ENCODE results near the gene NIT2. TPM values are rescaled to one million over a fixed set of nuclear protein-coding genes. Genes with fewer than 3 reads are reported as not detected.
A peak's percentile ranks its signal among the peaks of the same experiment; 100 is the strongest.

The NIT2 gene
- polyA plus RNA-seq, 4 donors, result 105 to 129 (median 123) TPM

DNA sequence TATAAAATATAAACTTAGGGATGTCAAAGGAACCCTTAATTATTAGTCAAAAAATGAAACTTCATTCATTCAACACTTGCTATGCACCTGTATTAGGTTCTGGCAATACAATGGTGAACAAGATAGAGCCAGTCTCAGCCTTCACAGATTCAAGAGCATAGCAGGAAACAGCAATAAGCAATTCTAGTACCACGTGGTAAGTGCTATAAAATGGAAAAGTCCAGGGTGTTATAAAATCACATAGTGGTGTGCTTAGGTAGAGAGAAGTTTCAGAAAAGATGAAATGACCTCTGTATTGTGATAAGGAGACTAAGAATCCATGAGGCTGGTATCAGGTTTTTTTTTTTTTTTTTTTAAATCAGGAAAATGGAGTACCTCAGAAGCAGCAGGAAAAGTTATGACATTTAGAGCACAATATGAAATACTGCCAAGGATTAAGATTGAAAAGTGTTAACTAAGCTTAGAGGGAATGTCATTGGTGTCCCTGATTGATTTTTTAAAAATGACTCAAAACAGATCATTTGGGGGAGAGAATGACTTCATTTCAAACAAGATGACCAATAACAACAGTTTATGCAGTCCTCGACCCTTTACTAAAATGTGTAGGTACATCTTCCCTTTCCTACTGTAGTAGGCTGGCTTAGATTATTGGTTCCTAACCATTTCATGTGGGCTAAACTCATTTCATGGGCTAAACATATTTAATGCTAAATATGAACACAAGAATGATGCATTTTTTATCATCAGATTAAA, 61.3 kb downstream of the NIT2 start:
- no peak for DNase-seq (ENCODE audit: low read depth in 4 of 4, low spot score in 3 of 4)

DNA sequence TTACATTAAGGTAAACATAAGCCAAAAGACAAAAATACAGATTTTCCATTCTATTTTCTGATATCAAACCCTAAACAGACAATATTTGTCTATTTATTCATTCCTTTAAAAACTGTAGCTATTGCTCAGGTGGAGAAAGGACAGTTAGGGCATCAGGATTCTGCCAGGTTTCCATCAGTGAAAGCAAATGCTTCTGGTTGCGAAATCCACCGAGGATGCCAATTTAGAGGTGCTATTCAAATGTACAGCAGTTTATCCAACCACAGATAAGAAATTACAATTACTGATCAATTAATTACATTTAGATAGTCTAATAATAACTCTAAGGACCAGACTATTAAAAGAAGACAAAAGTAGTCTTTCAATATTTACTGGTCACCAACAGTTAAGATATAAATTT, 62.4 kb downstream of the NIT2 start:
- DNase-seq (ENCODE audit: low read depth in 4 of 4, low spot score in 3 of 4), result no peak

DNA sequence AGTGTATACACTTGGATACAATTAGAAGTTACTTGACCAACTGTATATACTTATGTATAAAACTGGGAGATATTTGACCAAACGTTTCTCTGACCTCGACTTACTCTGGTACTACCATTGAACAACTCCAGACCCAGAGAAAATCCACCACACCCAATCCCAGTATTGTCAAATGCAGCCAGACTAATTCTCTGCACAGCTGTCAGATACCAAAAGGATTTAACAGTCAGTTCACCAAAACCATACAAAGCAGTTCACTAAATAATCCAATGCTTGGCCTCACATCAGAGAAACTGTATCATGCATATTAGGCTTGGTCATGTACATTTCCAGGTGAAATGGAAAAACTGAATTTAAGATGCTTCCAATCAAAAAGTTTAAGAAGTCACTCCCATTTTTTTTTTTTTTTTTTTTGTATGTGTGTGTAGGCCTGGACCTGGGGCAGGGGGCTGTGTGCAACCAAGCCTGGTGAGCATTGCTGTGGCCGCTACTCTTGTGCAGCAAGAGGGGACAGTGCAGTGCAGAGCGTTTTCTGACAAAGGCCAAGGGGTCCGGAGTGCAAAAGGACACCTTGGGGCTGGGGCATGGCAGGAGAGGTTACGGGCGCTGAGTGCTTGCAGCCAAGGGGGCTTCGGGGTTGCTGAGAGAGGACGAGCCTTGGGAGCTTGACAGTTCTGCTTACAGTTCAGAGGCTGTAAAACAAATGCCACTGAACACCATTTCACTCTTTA, 64.9 kb downstream of the NIT2 start:
- no peak for DNase-seq (ENCODE audit: low read depth in 4 of 4, low spot score in 3 of 4)

DNA sequence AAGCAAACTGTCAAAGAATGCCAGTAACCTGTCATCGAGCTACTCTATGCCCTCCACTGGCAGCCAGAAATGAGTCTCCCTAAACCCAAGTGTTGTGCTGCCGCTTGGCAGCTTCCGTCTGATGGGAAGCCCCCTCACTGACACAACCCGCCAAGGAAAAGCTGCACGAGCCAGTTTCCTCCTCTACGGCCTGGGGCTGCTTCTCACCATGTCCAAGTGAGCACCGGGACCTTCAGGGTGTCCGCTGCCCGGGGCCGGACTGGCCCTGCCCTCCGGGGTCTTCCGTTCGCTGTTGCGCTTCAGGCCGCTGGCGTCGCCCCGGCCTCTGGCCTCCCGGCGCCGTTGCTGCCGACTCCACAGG, 65.8 kb downstream of the NIT2 start:
- DNase-seq (ENCODE audit: low read depth in 4 of 4, low spot score in 3 of 4), result no peak

GRCh38 chr3:100400780-100401673, 66.5 kb downstream of the NIT2 start, which contains the start of the genes LNP1 and TOMM70:
LNP1 (plus strand) TSS chr3:100401539; CDS start chr3:100429730, 28,191 bp downstream.
TOMM70 (minus strand) TSS chr3:100401089; CDS start chr3:100400949, 140 bp downstream.
- DNase-seq (ENCODE audit: low read depth in 4 of 4, low spot score in 3 of 4), result peak; percentile 93 to 96 (median 95)

- peak in 1 of 4 donors; percentile 24 for DNase-seq (ENCODE audit: low read depth in 4 of 4, low spot score in 3 of 4)
Measured at GRCh38 chr3:100401674-100402041, 67.1 kb downstream of the NIT2 start.

- DNase-seq (ENCODE audit: low read depth in 4 of 4, low spot score in 3 of 4), result peak in 2 of 4 donors; percentile 26 to 31
Measured at GRCh38 chr3:100402256-100402655, 67.7 kb downstream of the NIT2 start.

- DNase-seq (ENCODE audit: low read depth in 4 of 4, low spot score in 3 of 4), result no peak
Measured at GRCh38 chr3:100402891-100403290, 68.3 kb downstream of the NIT2 start.

GRCh38 chr3:100403362-100404249, 69.0 kb downstream of the NIT2 start:
- DNase-seq (ENCODE audit: low read depth in 4 of 4, low spot score in 3 of 4), result no peak

DNA sequence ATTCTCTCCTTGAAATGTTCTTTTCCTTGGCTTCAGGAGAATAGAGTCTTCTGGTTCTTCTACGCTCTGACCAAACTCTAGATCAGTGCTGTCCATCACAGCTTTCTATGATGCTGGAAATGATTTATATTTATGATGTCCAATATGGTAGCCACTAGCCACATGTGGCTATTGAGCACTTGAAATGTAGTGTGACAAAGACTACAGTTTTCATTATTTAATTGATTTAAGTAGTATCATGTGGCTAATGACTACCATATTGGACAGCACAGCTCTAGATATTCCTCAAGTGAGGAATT, 69.6 kb downstream of the NIT2 start:
- no peak for DNase-seq (ENCODE audit: low read depth in 4 of 4, low spot score in 3 of 4)

DNA sequence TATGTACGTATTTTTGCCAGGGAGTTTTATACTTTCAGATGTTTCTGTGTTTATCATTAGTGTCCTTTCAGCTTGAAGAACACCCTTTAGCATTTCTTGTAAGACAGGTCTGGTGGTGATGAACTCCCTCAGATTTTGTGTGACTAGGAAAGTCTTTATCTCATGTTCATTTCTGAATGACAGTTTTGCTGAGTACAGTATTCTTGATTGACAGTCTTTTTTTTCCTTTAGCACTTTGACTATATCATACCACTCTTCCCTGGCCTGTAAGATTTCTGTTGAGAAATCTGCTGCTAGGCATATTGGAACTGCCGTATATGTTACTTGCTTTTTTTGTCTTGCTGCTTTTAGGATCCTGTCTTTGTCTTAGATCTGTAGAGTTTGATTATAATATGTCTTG, 72.6 kb downstream of the NIT2 start:
- no peak for DNase-seq (ENCODE audit: low read depth in 4 of 4, low spot score in 3 of 4)

GRCh38 chr3:100407977-100408532, 73.5 kb downstream of the NIT2 start:
- DNase-seq (ENCODE audit: low read depth in 4 of 4, low spot score in 3 of 4), result no peak

Other genes with a start within 250 kb of the NIT2 start
- gene FILIP1L, start 220.3 kb upstream of the NIT2 start, polyA plus RNA-seq (ENCODE audit: insufficient read length in 4 of 4), result 10 to 100 TPM; 17.6 to 24.4 (median 22.2) TPM
- 10 to 100 TPM; 33.9 to 47.1 (median 42.3) TPM for gene TBC1D23, start 73.8 kb upstream of the NIT2 start, polyA plus RNA-seq (ENCODE audit: insufficient read length in 4 of 4)
- 10 to 100 TPM; 65.4 to 81.2 (median 77.2) TPM for gene TOMM70, start 66.3 kb downstream of the NIT2 start, polyA plus RNA-seq (ENCODE audit: insufficient read length in 4 of 4)
- 10 to 100 TPM in 1 of 4 donors, 1 to 10 TPM in 3; 7.0 to 10.1 (median 8.7) TPM for gene LNP1, start 66.8 kb downstream of the NIT2 start, polyA plus RNA-seq (ENCODE audit: insufficient read length in 4 of 4)
- gene TMEM45A, start 157.9 kb downstream of the NIT2 start, polyA plus RNA-seq (ENCODE audit: insufficient read length in 4 of 4), result 10 to 100 TPM; 24.4 to 27.3 (median 26.9) TPM